ENCODE measurements around the gene C20orf202.

DNA sequence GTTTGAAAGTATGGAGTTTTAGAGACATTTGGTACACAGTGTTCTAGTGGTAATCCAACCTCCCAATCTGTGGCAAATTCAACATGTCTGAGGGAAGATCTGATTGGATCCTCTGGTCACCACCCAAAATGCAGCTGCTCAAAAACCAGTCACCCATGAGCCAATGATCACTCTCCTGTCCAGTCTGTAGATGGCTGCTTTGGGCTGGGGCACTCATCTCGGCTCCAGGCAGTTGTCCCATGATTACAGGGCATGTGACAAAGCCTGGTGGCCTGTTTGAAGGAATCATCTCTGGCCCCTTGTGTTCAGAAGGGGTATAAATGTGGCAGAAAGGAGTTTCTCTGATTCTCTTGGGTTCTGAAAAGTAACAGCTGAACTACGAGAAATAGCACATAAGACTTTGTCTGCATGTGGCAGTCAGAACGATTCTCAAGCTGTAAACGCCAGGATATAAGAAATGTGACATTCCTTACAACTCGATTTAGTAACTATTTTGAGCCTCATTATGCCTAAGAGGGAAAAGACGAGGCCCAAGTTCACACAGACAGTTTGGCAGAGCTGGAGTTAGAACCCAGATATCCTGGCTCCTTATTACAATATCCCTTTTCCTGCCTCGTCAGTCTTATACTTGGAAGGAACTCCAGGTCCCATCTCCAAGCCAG, 3.9 kb upstream of the C20orf202 start:
- no peak for TF ChIP-seq CTCF (IDR thresholded peaks at IDR 0.05)
- TF ChIP-seq POLR2A (IDR thresholded peaks at IDR 0.05): no peak
- no peak for TF ChIP-seq POLR2AphosphoS5 (IDR thresholded peaks at IDR 0.05)
- TF ChIP-seq EP300 (IDR thresholded peaks at IDR 0.05): no peak
